ENCODE data around the gene KBTBD7. TPM values are rescaled to one million over a fixed set of nuclear protein-coding genes. Genes with fewer than 3 reads are reported as not detected.
A peak's percentile ranks its signal among the peaks of the same experiment; 100 is the strongest.

Gene KBTBD7
- total RNA-seq, 4 donors from 2014 or later: 2.6 to 5.9 (median 4.1) TPM

DNA sequence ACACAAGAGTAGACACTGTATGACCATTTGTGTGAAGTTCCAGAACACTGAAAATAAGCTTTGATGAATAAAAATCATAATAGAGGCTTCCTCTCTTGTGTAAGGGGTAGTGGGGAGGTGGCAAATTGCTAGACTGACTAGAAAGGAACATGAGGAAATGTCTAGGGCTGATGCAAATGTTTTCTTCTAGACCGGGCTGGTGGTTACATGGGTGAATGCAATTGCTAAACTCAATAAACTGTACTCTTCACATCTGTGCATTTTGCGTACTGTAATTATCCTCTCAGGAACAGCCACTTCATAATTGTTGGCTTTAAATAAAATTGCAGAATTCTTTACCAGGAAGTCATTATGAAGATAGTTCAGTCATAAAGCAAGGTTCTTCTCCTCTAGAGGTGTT is 5.2 kb upstream of the KBTBD7 start:
- TF ChIP-seq POLR2A (IDR thresholded peaks at IDR 0.05): no peak
- TF ChIP-seq, protein P1, sequence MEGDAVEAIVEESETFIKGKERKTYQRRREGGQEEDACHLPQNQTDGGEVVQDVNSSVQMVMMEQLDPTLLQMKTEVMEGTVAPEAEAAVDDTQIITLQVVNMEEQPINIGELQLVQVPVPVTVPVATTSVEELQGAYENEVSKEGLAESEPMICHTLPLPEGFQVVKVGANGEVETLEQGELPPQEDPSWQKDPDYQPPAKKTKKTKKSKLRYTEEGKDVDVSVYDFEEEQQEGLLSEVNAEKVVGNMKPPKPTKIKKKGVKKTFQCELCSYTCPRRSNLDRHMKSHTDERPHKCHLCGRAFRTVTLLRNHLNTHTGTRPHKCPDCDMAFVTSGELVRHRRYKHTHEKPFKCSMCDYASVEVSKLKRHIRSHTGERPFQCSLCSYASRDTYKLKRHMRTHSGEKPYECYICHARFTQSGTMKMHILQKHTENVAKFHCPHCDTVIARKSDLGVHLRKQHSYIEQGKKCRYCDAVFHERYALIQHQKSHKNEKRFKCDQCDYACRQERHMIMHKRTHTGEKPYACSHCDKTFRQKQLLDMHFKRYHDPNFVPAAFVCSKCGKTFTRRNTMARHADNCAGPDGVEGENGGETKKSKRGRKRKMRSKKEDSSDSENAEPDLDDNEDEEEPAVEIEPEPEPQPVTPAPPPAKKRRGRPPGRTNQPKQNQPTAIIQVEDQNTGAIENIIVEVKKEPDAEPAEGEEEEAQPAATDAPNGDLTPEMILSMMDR (IDR thresholded peaks at IDR 0.05): no peak
- 53 to 74% methylated on average over 2 of the region's 2 CpGs for WGBS, 2 donors
- no peaks in the 10 kb centered on the region for H3K27me3 ChIP-seq
- H3K9me3 ChIP-seq: no peaks in the 10 kb centered on the region
- intact Hi-C loops (cut with DNase I): loop anchor here (10.0 kb wide), 1 partner anchor 75 kb away; no protein-coding TSS in a partner anchor
- no peak overlapping the region for H3K27ac ChIP-seq
- H3K4me3 ChIP-seq: no peak overlapping the region
- H3K4me1 ChIP-seq: no peaks in the 10 kb centered on the region
- no peaks in the 10 kb centered on the region for H3K36me3 ChIP-seq
- no peak for DNase-seq

DNA sequence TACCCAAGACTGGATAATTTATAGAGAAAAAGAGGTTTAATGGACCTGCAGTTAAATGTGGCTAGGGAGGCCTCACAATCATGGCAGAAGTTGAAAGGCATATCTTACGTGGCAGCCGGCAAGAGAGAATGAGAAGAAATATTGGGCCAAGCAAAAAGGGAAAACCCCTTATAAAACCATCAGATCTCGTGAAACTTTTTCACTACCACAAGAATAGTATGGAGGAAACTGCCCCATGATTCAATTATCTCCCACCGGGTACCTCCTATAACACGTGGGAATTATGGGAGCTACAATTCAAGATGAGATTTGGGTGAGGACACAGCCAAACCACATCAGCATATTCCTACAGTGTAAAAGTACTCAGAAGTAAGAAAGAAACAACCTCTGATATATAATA is 4.7 kb upstream of the KBTBD7 start:
- TF ChIP-seq, protein P1 (IDR thresholded peaks at IDR 0.05): no peak
- H3K4me1 ChIP-seq: no peaks in the 10 kb centered on the region
- H3K27ac ChIP-seq: no peak overlapping the region
- H3K36me3 ChIP-seq: no peaks in the 10 kb centered on the region
- no peaks in the 10 kb centered on the region for H3K9me3 ChIP-seq
- H3K27me3 ChIP-seq: no peaks in the 10 kb centered on the region
- no peak for DNase-seq
- intact Hi-C loops (cut with DNase I): loop anchor here (10.0 kb wide), 1 partner anchor 74 kb away; no protein-coding TSS in a partner anchor
- H3K4me3 ChIP-seq: no peak overlapping the region
- WGBS, 2 donors: 64 to 72% methylated on average over 5 of the region's 5 CpGs

DNA sequence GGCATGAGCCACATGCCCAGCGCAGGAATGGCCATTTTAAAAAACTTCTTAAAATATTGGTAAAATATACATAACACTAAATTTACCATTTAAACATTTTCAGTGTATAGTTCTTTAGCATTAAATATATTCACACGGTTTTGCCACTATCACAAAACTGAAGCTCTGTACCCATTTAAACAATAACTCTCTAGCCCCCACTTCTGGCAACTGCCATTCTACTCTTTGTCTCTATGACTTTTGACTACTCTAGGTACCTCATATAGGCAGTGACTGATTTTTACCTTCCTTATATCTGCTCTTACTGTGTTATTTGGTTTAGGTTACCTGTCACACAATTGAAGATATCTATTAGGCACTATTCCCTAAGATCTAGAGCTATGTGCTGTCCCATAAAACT is 2.3 kb upstream of the KBTBD7 start:
- WGBS, 2 donors: 73 to 77% methylated on average over 2 of the region's 2 CpGs
- Histone ChIP-seq H3K27me3 (no peaks in the 10 kb centered on the region), H3K4me3 (no peak overlapping the region), H3K36me3 (no peaks in the 10 kb centered on the region), H3K4me1 (peaks cover 10 to 23% (median 13%) of the 10 kb centered on the region in 3 donors), H3K27ac (no peak overlapping the region), H3K9me3 (no peaks in the 10 kb centered on the region)
- intact Hi-C loops (cut with DNase I): loop anchor here (10.0 kb wide), 1 partner anchor 72 kb away; no protein-coding TSS in a partner anchor
- TF ChIP-seq, protein P1 (IDR thresholded peaks at IDR 0.05): peak in 1 of 6 experiments; percentile 5
- TF ChIP-seq POLR2A (IDR thresholded peaks at IDR 0.05): no peak
- no peak for DNase-seq

DNA sequence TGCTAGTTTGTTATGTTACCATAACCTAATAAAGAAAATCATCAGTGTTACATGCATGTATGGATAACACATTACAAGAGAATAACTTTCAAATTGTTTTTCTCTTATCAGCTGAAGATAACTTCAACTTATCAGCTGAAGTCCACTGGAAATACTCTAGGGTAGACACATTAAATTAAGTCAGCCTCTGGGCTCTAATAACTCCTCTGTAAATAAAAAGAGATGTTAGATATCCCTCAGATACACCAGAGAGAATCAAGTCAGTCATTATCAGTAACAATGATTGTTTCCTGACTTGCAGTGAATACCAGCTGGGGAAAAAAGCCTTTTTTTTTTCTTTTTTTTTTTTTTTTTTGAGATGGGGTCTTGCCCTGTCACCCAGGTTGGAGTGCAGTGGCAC is 1.6 kb upstream of the KBTBD7 start:
- intact Hi-C loops (cut with DNase I): loop anchor here (10.0 kb wide), 1 partner anchor 71 kb away; no protein-coding TSS in a partner anchor
- no peaks in the 10 kb centered on the region for H3K27me3 ChIP-seq
- DNase-seq: no peak
- H3K9me3 ChIP-seq: no peaks in the 10 kb centered on the region
- TF ChIP-seq POLR2A (IDR thresholded peaks at IDR 0.05): no peak
- TF ChIP-seq, protein P1 (IDR thresholded peaks at IDR 0.05): no peak
- H3K36me3 ChIP-seq: no peaks in the 10 kb centered on the region
- peaks cover 10 to 26% (median 13%) of the 10 kb centered on the region in 3 donors for H3K4me1 ChIP-seq
- no peak overlapping the region for H3K27ac ChIP-seq
- no peak overlapping the region for H3K4me3 ChIP-seq

DNA sequence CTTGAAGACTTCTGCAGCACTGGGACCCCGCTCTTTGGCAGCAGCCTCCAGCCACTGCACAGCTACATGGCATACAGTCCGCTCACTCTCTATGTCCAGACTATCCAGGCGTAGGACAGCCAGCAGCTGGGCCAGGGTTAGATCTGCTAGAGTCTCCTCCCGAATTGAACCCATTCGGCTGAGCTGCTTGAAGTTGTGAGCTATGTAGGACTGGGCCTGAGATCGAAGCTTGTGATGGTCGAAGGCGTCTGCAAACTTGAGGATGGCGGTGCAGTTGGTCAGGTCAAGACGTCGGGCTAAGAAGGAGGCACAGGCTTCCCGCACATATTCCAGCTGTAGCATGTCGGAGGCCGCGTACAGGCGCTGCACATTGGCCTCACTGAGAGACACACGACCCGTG is 900 bp downstream of the KBTBD7 start:
- H3K27ac ChIP-seq: peak overlapping the region in 1 of 4 donors; percentile 90
- DNase-seq: no peak
- no peaks in the 10 kb centered on the region for H3K36me3 ChIP-seq
- intact Hi-C loops (cut with DNase I): loop anchor here (10.0 kb wide), 1 partner anchor 69 kb away; no protein-coding TSS in a partner anchor
- peak overlapping the region; percentile 68 to 78 (median 74) for H3K4me3 ChIP-seq
- peaks cover 10 to 28% (median 13%) of the 10 kb centered on the region in 3 donors for H3K4me1 ChIP-seq
- H3K9me3 ChIP-seq: no peaks in the 10 kb centered on the region
- 93 to 97% methylated on average over 13 to 16 of the region's 18 CpGs for WGBS, 2 donors
- TF ChIP-seq POLR2A (IDR thresholded peaks at IDR 0.05): no peak
- TF ChIP-seq, protein P1 (IDR thresholded peaks at IDR 0.05): no peak
- no peaks in the 10 kb centered on the region for H3K27me3 ChIP-seq
